Ascending aorta (tissue), 2 donors: ENCODE data around the gene DCST1. TPM values are rescaled to one million over a fixed set of nuclear protein-coding genes. Genes with fewer than 3 reads are reported as not detected.
A peak's percentile ranks its signal among the peaks of the same experiment; 100 is the strongest.

Source experiments
- DNase-seq, 2 donors: peaks; one replicate each; pipeline ENCODE4 v3.0.0-alpha.2; 2019; ENCODE audit warnings: low spot score in 2 of 2
- H3K27ac ChIP-seq, 2 donors: fragments of 200-600 bp; sonication (generic); one replicate each; pipeline ENCODE4 v1.5.1; 2016 to 2017; ENCODE audit warnings: mild to moderate bottlenecking in 1 of 2
- H3K27me3 ChIP-seq: fragments of 200-600 bp; sonication (generic); one replicate; pipeline ENCODE4 v1.5.1; 2017
- H3K36me3 ChIP-seq, 2 donors: fragments of 200-600 bp; sonication (generic); one replicate each; pipeline ENCODE4 v1.5.1; 2016
- H3K4me1 ChIP-seq, 2 donors: fragments of 200-600 bp; sonication (generic); one replicate each; pipeline ENCODE4 v1.5.1; 2016 to 2017; ENCODE audit warnings: mild to moderate bottlenecking in 1 of 2
- H3K4me3 ChIP-seq, 2 donors: fragments of 200-600 bp; sonication (generic); one replicate each; pipeline ENCODE4 v1.5.1; 2016 to 2017; ENCODE audit warnings: mild to moderate bottlenecking in 1 of 2
- H3K9me3 ChIP-seq, 2 donors: fragments of 200-600 bp; sonication (generic); one replicate each; pipeline ENCODE4 v1.5.1; 2016
- intact Hi-C: fragments of 100-400 bp; cut with DNase I; formaldehyde crosslinking; loops from one replicate; pipeline ENCODE4 v1.15.1; 2023
- total RNA-seq: library from RNA; depleted of rRNA; stranded (reverse); fragments of >200 nt; gene quantifications from one replicate; pipeline ENCODE4 v1.1.0, GENCODE V29; 2016
- TF ChIP-seq, protein P1 (sequence below), 3 experiments: fragments of 200-600 bp in 2 of 3; fragments of 450-650 bp in 1 of 3; sonication (generic) in 2 of 3; IDR thresholded peaks; one replicate each; pipeline ENCODE4 v1.5.1; 2016 to 2019; ENCODE audit warnings: antibody characterized with exemption in 3 of 3, mild to moderate bottlenecking in 1 of 3, moderate library complexity in 1 of 3

DCST1 gene
- total RNA-seq, 1 donor from 2014 or later, result not detected

GRCh38 chr1:155081472-155082300 lies 48.1 kb downstream of the DCST1 start:
- peaks cover 36 to 48% of the 10 kb centered on the region in 2 donors for H3K4me1 ChIP-seq
- H3K27me3 ChIP-seq, result peaks cover 42% of the 10 kb centered on the region
- H3K4me3 ChIP-seq, result peak overlapping the region; percentile 38 to 42

GRCh38 chr1:155082301-155083051 lies 48.9 kb downstream of the DCST1 start:
- Histone ChIP-seq H3K36me3 (no peaks in the 10 kb centered on the region), H3K27ac (no peak overlapping the region), H3K4me3 (peak overlapping the region; percentile 34 to 38), H3K27me3 (peaks cover 42% of the 10 kb centered on the region), H3K4me1 (peaks cover 36 to 48% of the 10 kb centered on the region in 2 donors), H3K9me3 (no peaks in the 10 kb centered on the region)
- TF ChIP-seq, protein P1, sequence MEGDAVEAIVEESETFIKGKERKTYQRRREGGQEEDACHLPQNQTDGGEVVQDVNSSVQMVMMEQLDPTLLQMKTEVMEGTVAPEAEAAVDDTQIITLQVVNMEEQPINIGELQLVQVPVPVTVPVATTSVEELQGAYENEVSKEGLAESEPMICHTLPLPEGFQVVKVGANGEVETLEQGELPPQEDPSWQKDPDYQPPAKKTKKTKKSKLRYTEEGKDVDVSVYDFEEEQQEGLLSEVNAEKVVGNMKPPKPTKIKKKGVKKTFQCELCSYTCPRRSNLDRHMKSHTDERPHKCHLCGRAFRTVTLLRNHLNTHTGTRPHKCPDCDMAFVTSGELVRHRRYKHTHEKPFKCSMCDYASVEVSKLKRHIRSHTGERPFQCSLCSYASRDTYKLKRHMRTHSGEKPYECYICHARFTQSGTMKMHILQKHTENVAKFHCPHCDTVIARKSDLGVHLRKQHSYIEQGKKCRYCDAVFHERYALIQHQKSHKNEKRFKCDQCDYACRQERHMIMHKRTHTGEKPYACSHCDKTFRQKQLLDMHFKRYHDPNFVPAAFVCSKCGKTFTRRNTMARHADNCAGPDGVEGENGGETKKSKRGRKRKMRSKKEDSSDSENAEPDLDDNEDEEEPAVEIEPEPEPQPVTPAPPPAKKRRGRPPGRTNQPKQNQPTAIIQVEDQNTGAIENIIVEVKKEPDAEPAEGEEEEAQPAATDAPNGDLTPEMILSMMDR (IDR thresholded peaks at IDR 0.05), result no peak
- no peak for DNase-seq
- intact Hi-C loops, result no loop called here

More at GRCh38 chr1:155081472-155082300, 48.1 kb downstream of the DCST1 start:
- H3K36me3 ChIP-seq, result no peaks in the 10 kb centered on the region
- intact Hi-C loops, result no loop called here
- TF ChIP-seq, protein P1 (IDR thresholded peaks at IDR 0.05), result no peak
- no peak for DNase-seq
- no peaks in the 10 kb centered on the region for H3K9me3 ChIP-seq
- no peak overlapping the region for H3K27ac ChIP-seq

DNA sequence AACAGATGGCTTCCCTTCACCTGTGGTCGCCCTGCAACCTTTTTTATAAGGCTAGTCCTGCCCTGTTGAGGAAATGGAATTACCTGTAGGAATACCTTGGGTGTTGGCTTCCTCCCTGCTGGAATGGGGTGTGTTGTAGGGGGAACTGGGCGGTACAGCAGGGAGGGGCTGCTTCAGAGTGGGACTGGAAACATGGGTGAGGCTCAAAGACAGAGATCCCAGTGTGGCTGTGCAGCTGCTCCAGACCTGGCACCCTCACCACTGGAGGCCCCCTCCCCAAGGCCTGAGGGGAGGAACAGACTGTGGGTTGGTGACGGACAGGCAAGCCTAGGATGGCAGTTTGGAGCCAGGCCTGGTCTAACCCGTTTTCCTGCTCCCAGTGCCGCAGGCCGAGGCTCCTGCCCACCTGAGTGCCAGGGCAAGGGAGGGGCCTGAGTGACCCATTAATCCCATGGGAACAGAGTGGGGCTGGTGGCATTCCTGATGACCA lies 49.5 kb downstream of the DCST1 start:
- intact Hi-C loops, result no loop called here
- Histone ChIP-seq H3K36me3 (no peaks in the 10 kb centered on the region), H3K4me3 (no peak overlapping the region), H3K4me1 (peaks cover 36 to 48% of the 10 kb centered on the region in 2 donors), H3K27me3 (peaks cover 42% of the 10 kb centered on the region), H3K9me3 (no peaks in the 10 kb centered on the region), H3K27ac (no peak overlapping the region)
- TF ChIP-seq, protein P1 (IDR thresholded peaks at IDR 0.05), result no peak
- DNase-seq, result no peak

- Histone ChIP-seq H3K9me3 (no peaks in the 10 kb centered on the region), H3K4me3 (peak overlapping the region; percentile 66 to 81), H3K4me1 (peaks cover 32 to 42% of the 10 kb centered on the region in 2 donors), H3K27ac (no peak overlapping the region), H3K27me3 (peaks cover 42% of the 10 kb centered on the region), H3K36me3 (no peaks in the 10 kb centered on the region)
- no peak for DNase-seq
- intact Hi-C loops, result loop anchor here (1.0 to 2.0 kb wide), 4 partner anchors 33 to 525 kb away; partner anchors contain the start of genes ADAM15 and UBE2Q1
- TF ChIP-seq, protein P1 (IDR thresholded peaks at IDR 0.05), result no peak
These were observed 50.5 kb downstream of the DCST1 start for GRCh38 chr1:155083865-155084721.
